Spleen (tissue), 7 donors: ENCODE measurements around the gene TMIGD2.

Source experiments
- CTCF ChIP-seq, 11 experiments: fragments of 200-600 bp in 7 of 11; fragments of 450-650 bp in 4 of 11; sonication (generic) in 4 of 11; IDR thresholded peaks in 8 of 11; conservative IDR thresholded peaks in 3 of 11; 1 replicate in 7 of 11; 2 replicates in 4 of 11; pipeline versions ENCODE4 v1.4.0 to v1.8.0; 2016 to 2021; ENCODE audit warnings: antibody characterized with exemption in 11 of 11, inconsistent platforms in 4 of 11, mild to moderate bottlenecking in 1 of 11
- POLR2AphosphoS5 ChIP-seq, 3 donors: sonication (generic); formaldehyde crosslinking; IDR thresholded peaks; one replicate each; pipeline ENCODE4 v1.5.1; 2017; ENCODE audit warnings: antibody characterized with exemption in 3 of 3
- donor health status: DM: no; HTN: no; CAD: no; lungs with moderate emphysema.
- donor health status: DM: no; HTN: no; CAD: no.
- donor health status: DM: no; HTN: no; CAD: no.

GRCh38 chr19:4284974-4285373 lies 17.2 kb downstream of the TMIGD2 start:
- no peak for TF ChIP-seq CTCF (IDR thresholded peaks at IDR 0.05 in 8 of 11, conservative IDR thresholded peaks at IDR 0.05 in 3 of 11)
- TF ChIP-seq POLR2AphosphoS5 (IDR thresholded peaks at IDR 0.05): no peak
